SK-N-SH (cell line): ENCODE data around the gene CA7. TPM values are rescaled to one million over a fixed set of nuclear protein-coding genes. Genes with fewer than 3 reads are reported as not detected.

ENCODE experiments used
- CTCF ChIA-PET: fragments of 300-600, 350-600 bp; formaldehyde crosslinking; extraction: SDS; loops from one replicate; lab custom pipeline; 2021; lab: Yijun Ruan, JAX
- POLR2A ChIA-PET: fragments of 350-600 bp; sonication (Branson Sonifier 250); formaldehyde crosslinking; extraction: SDS; loops from one replicate; lab custom pipeline; 2020; ENCODE audit warnings: antibody characterized with exemption, inconsistent platforms; lab: Yijun Ruan, JAX
- DNase-seq: peaks from one replicate; pipeline ENCODE4 v3.0.0; 2012
- H2AFZ ChIP-seq: fragments of 200-600 bp; sonication (generic); 2 replicates; pipeline ENCODE4 v1.8.1; 2016; ENCODE audit warnings: antibody characterized with exemption, mild to moderate bottlenecking, low read depth
- H3F3A ChIP-seq: fragments of 200-600 bp; sonication (generic); replicated peaks from 2 replicates; pipeline ENCODE3; 2016; ENCODE audit warnings: antibody characterized with exemption, mild to moderate bottlenecking; ENCODE audit not compliant: insufficient read depth
- H3K27ac ChIP-seq, 2 experiments: fragments of 200-500 bp in 1 of 2; fragments of 200-600 bp in 1 of 2; sonication (Bioruptor generic) in 1 of 2; sonication (generic), shearing (Covaris generic) in 1 of 2; 2 replicates each; pipeline versions ENCODE4 v1.5.1 to v1.6.1; 2014 to 2016; ENCODE audit warnings: low read depth in 2 of 2, inconsistent platforms in 1 of 2, low read length in 1 of 2, mild to moderate bottlenecking in 1 of 2, mixed read lengths in 1 of 2
- H3K27me3 ChIP-seq: fragments of 200-600 bp; sonication (generic), shearing (Covaris generic); 2 replicates; pipeline ENCODE4 v1.6.1; 2016; ENCODE audit warnings: mixed run types; ENCODE audit not compliant: insufficient read depth
- H3K36me3 ChIP-seq, 2 experiments: fragments of 200-500 bp in 1 of 2; fragments of 200-600 bp in 1 of 2; sonication (Bioruptor generic) in 1 of 2; sonication (generic) in 1 of 2; replicated peaks in 1 of 2; 2 replicates each; pipeline versions ENCODE3 to v1.5.1; 2014 to 2016; ENCODE audit warnings: low read length in 1 of 2, mild to moderate bottlenecking in 1 of 2; ENCODE audit not compliant: insufficient read depth in 2 of 2, control insufficient read depth in 1 of 2
- H3K4me1 ChIP-seq, 2 experiments: fragments of 200-500 bp in 1 of 2; fragments of 200-600 bp in 1 of 2; sonication (Bioruptor generic) in 1 of 2; sonication (generic), shearing (Covaris generic) in 1 of 2; 2 replicates each; pipeline versions ENCODE4 v1.5.1 to v1.6.1; 2014 to 2016; ENCODE audit warnings: low read depth in 1 of 2, low read length in 1 of 2, mixed run types in 1 of 2; ENCODE audit not compliant: insufficient read depth in 2 of 2, control insufficient read depth in 1 of 2
- H3K4me2 ChIP-seq: fragments of 200-600 bp; sonication (generic), shearing (Covaris generic); 2 replicates; pipeline ENCODE4 v1.6.1; 2017; ENCODE audit warnings: mixed run types
- H3K4me3 ChIP-seq, 2 experiments: fragments of 200-500 bp in 1 of 2; fragments of 200-600 bp in 1 of 2; sonication (Bioruptor generic) in 1 of 2; sonication (generic), shearing (Covaris generic) in 1 of 2; 2 replicates each; pipeline versions ENCODE4 v1.5.1 to v1.8.1; 2014 to 2016; ENCODE audit warnings: low read depth in 2 of 2, inconsistent platforms in 1 of 2, low read length in 1 of 2, mild to moderate bottlenecking in 1 of 2, mixed read lengths in 1 of 2, moderate library complexity in 1 of 2
- H3K79me2 ChIP-seq: fragments of 200-600 bp; sonication (generic); 2 replicates; pipeline ENCODE4 v1.8.1; 2017; ENCODE audit warnings: mild to moderate bottlenecking; ENCODE audit not compliant: insufficient read depth
- H3K9ac ChIP-seq: fragments of 200-600 bp; sonication (generic); 2 replicates; pipeline ENCODE4 v1.6.1; 2017; ENCODE audit warnings: mixed run types
- H3K9me2 ChIP-seq: fragments of 200-600 bp; sonication (generic); 2 replicates; pipeline ENCODE4 v1.6.1; 2017; ENCODE audit warnings: mixed run types
- H3K9me3 ChIP-seq: fragments of 200-600 bp; sonication (generic); 2 replicates; pipeline ENCODE4 v1.6.1; 2017; ENCODE audit warnings: mixed run types, mild to moderate bottlenecking, moderate library complexity
- H4K20me1 ChIP-seq: fragments of 200-600 bp; sonication (generic); 2 replicates; pipeline ENCODE4 v1.6.1; 2017; ENCODE audit warnings: mild to moderate bottlenecking, mixed run types; ENCODE audit not compliant: insufficient read depth
- CHD2 ChIP-seq: fragments of 150-350 bp; IDR thresholded peaks from 2 replicates; pipeline ENCODE4 v1.6.1; 2018; ENCODE audit warnings: low read length; ENCODE audit not compliant: partially characterized antibody
- CTCF ChIP-seq: fragments of 200-600 bp; sonication (generic); IDR thresholded peaks from 2 replicates; pipeline ENCODE4 v1.6.1; 2017; ENCODE audit warnings: antibody characterized with exemption, mild to moderate bottlenecking, moderate library complexity
- ELF1 ChIP-seq: IDR thresholded peaks from 2 replicates; pipeline ENCODE4 v1.4.0; 2012
- EP300 ChIP-seq, 2 experiments: IDR thresholded peaks; 2 replicates each; pipeline versions ENCODE4 v1.4.0 to v1.6.1; 2012; ENCODE audit warnings: borderline replicate concordance in 1 of 2, low read depth in 1 of 2, low read length in 1 of 2
- EZH2phosphoT487 ChIP-seq: fragments of 200-600 bp; sonication (generic); IDR thresholded peaks from 2 replicates; pipeline ENCODE4 v1.6.1; 2017; ENCODE audit warnings: low read depth, mixed run types, mild to moderate bottlenecking, antibody characterized with exemption, moderate library complexity, borderline replicate concordance
- FOSL2 ChIP-seq: IDR thresholded peaks from 2 replicates; pipeline ENCODE4 v1.4.0; 2012; ENCODE audit warnings: low read depth, mild to moderate bottlenecking, moderate library complexity, borderline replicate concordance
- FOXJ3 ChIP-seq: sonication (generic); formaldehyde crosslinking; IDR thresholded peaks from 2 replicates; pipeline ENCODE4 v1.5.1; 2020; ENCODE audit warnings: mild to moderate bottlenecking, missing genetic modification reagents
- FOXM1 ChIP-seq: IDR thresholded peaks from 2 replicates; pipeline ENCODE4 v1.4.0; 2012; ENCODE audit warnings: low read depth, mild to moderate bottlenecking
- GABPA ChIP-seq: IDR thresholded peaks from 2 replicates; pipeline ENCODE4 v1.4.0; 2012; ENCODE audit warnings: low read depth, mild to moderate bottlenecking
- JUND ChIP-seq: IDR thresholded peaks from 2 replicates; pipeline ENCODE4 v1.4.0; 2012
- RAD21 ChIP-seq: IDR thresholded peaks from 2 replicates; pipeline ENCODE4 v1.6.1; 2012; ENCODE audit warnings: mild to moderate bottlenecking, low read length
- RCOR1 ChIP-seq: fragments of 150-350 bp; IDR thresholded peaks from 2 replicates; pipeline ENCODE4 v1.6.1; 2017; ENCODE audit warnings: antibody characterized with exemption, low read length
- SMC3 ChIP-seq: IDR thresholded peaks from 2 replicates; pipeline ENCODE4 v1.6.1; 2012; ENCODE audit warnings: low read depth, low read length, improper control_type of control experiment
- TCF12 ChIP-seq: IDR thresholded peaks from 2 replicates; pipeline ENCODE4 v1.4.0; 2012
- USF1 ChIP-seq: IDR thresholded peaks from 2 replicates; pipeline ENCODE4 v1.4.0; 2012; ENCODE audit warnings: low read depth, borderline replicate concordance
- ZBTB33 ChIP-seq: IDR thresholded peaks from 2 replicates; pipeline ENCODE4 v1.4.0; 2012; ENCODE audit warnings: low read depth, borderline replicate concordance
- WGBS: methylation state at CpG from one replicate; pipeline ENCODE4 v1.1.6; 2017; ENCODE audit warnings: low lambda C conversion rate; 5-methylcytosine and 5-hydroxymethylcytosine counted together
- polyA plus RNA-seq, 3 experiments: library from polyadenylated mRNA; depleted of rRNA; stranded (reverse); fragments of >200 nt; gene quantifications; 2 replicates each; pipeline ENCODE4 v1.2.3, GENCODE V29; 2012

The CA7 gene
- polyA plus RNA-seq, 1 of the 3 experiments (the other 2 are of a cell fraction): 0.12 TPM

GRCh38 chr16:66894948-66895688, 50.9 kb downstream of the CA7 start:
- Histone ChIP-seq H3K27ac (no peak overlapping the region), H3K4me3 (no peak overlapping the region; a peak in 1 of 4 replicates), H4K20me1 (no peaks in the 10 kb centered on the region), H3K9ac (no peak overlapping the region), H2AFZ (no peak overlapping the region), H3K9me3 (no peaks in the 10 kb centered on the region), H3K4me2 (no peak overlapping the region), H3K79me2 (no peaks in the 10 kb centered on the region), H3K9me2 (no peaks in the 10 kb centered on the region), H3K36me3 (no peaks in the 10 kb centered on the region), H3F3A (peaks cover 6% of the 10 kb centered on the region), H3K4me1 (peaks cover 9 to 11% of the 10 kb centered on the region in 2 experiments; a peak in 3 of 4 replicates), H3K27me3 (no peaks in the 10 kb centered on the region)
- peak; percentile 76 for DNase-seq
- ChIA-PET POLR2A (interaction anchor here (0.6 to 1.2 kb wide), 3 partner anchors 11 to 34 kb away, joined by 3 to 6 read pairs (median 4); partner anchors contain the start of gene PDP2), CTCF (interaction anchor here (0.6 to 8.5 kb wide), 49 partner anchors 9 to 305 kb away, joined by 3 to 174 read pairs (median 5); partner anchors contain the start of genes CDH16, CES3, CIAO2B and FBXL8)
- 44% methylated on average over 10 of the region's 11 CpGs for WGBS
- TF ChIP-seq EZH2phosphoT487 (no peak), CTCF (peak; percentile 89), TCF12 (no peak), USF1 (no peak), ZBTB33 (no peak), EP300 (IDR thresholded peaks at IDR 0.05; ENCODE audit: borderline replicate concordance in 1 of 2, low read depth in 1 of 2, low read length in 1 of 2) (no peak), CHD2 (peak; percentile 48), RAD21 (peak; percentile 98), SMC3 (peak; percentile 88), FOXJ3 (CRISPR knock-in tag) (no peak), JUND (no peak)

- Histone ChIP-seq H3F3A (peaks cover 3% of the 10 kb centered on the region), H3K9me2 (no peaks in the 10 kb centered on the region), H3K27ac (no peak overlapping the region), H3K4me1 (peaks cover 14 to 16% of the 10 kb centered on the region in 2 experiments), H3K36me3 (no peaks in the 10 kb centered on the region), H3K79me2 (no peaks in the 10 kb centered on the region), H3K9ac (no peak overlapping the region), H3K27me3 (no peaks in the 10 kb centered on the region), H3K4me3 (no peak overlapping the region), H2AFZ (no peak overlapping the region), H3K4me2 (no peak overlapping the region), H3K9me3 (no peaks in the 10 kb centered on the region), H4K20me1 (no peaks in the 10 kb centered on the region)
- CTCF ChIA-PET: interaction anchor here (0.6 to 8.5 kb wide), 47 partner anchors 10 to 304 kb away, joined by 3 to 174 read pairs (median 6); partner anchors contain the start of genes CDH16, CES3, CIAO2B and FBXL8
- no peak for DNase-seq
- POLR2A ChIA-PET: interaction anchor here (1.0 to 1.2 kb wide), 2 partner anchors 15 to 33 kb away, joined by 4 to 6 read pairs; partner anchors contain the start of gene PDP2
- no peak for TF ChIP-seq ELF1
- TF ChIP-seq TCF12: no peak
- TF ChIP-seq FOXM1: no peak
- no peak for TF ChIP-seq FOSL2
- TF ChIP-seq RAD21: no peak
- TF ChIP-seq GABPA: no peak
- TF ChIP-seq RCOR1: no peak
- WGBS: 87% methylated on average over 5 of the region's 5 CpGs
Measured at GRCh38 chr16:66895689-66895979, 51.4 kb downstream of the CA7 start.
